ENCODE data around the gene MYOM3. TPM values are rescaled to one million over a fixed set of nuclear protein-coding genes. Genes with fewer than 3 reads are reported as not detected.

Gene MYOM3
- polyA plus RNA-seq, 2 of the 4 experiments (the other 2 are of a cell fraction), result 2.6 to 8.5 TPM

DNA sequence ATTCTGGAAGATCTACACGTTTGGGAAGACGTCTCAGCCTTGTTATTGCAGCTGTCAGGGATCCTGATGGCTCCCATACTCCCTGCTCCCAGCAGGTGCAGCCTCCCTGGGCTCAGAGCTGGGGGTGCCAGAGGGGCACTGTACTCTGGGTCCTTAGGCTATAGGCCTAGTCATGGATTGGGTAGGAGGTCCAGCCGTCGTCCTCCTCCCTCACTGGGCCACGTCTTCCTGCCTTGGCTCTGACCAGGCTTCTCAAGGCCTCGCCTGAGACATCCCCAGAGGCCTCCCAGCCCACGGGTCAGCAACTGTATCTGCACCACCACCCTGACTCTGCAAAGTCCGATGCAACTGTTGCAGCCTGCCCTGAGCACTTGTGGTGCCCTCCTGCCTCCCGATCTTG lies 18.2 kb downstream of the MYOM3 start:
- FAIRE-seq (no peak), DNase-seq (ENCODE audit: low read depth in 1 of 2, low spot score in 1 of 2) (no peak), ATAC-seq (no peak)
- H3K4me3 ChIP-seq, result no peak overlapping the region
- H3K9me3 ChIP-seq, result no peaks in the 10 kb centered on the region
- H3K27ac ChIP-seq, result no peak overlapping the region
- TF ChIP-seq SREBF2 (IDR thresholded peaks at IDR 0.05), result no peak
- TF ChIP-seq, protein P1, sequence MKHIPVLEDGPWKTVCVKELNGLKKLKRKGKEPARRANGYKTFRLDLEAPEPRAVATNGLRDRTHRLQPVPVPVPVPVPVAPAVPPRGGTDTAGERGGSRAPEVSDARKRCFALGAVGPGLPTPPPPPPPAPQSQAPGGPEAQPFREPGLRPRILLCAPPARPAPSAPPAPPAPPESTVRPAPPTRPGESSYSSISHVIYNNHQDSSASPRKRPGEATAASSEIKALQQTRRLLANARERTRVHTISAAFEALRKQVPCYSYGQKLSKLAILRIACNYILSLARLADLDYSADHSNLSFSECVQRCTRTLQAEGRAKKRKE (CRISPR knock-in tag; IDR thresholded peaks at IDR 0.05; ENCODE audit: low read depth), result no peak
- H3K4me1 ChIP-seq, result no peaks in the 10 kb centered on the region
- H3K4me2 ChIP-seq, result no peak overlapping the region
- 73% methylated on average over 7 of the region's 9 CpGs for WGBS (ENCODE audit: missing lambda C conversion rate)
- POLR2A ChIA-PET, result no interaction called here
- CTCF ChIA-PET, result interaction anchor here (0.6 kb wide), 1 partner anchor 9 kb away, joined by 4 read pairs; no protein-coding TSS in a partner anchor

DNA sequence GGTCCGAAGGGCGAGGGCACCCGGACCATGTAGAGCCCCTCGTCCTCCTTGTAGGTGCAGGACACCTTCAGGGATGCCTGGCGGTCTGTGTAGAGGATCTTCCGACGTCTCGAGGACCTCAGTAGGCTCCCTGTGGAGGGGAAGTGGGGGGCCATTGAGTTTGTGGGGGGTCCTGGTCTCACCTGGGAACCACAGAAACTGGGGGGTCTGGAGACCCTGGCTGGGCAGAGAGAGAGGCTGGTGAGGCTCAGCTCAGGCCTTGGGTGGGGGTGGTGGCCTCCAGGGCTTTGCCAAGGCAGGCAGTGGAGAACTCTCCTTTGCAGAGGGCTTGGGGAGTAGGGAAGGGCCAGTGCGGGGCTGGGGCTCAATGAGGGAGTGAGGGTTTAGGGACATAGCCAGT lies 19.0 kb downstream of the MYOM3 start:
- 92% methylated on average over 2 of the region's 9 CpGs for WGBS (ENCODE audit: missing lambda C conversion rate)
- ATAC-seq, result no peak
- H3K4me1 ChIP-seq, result no peaks in the 10 kb centered on the region
- DNase-seq (ENCODE audit: low read depth in 1 of 2, low spot score in 1 of 2), result no peak
- CTCF ChIA-PET, result interaction anchor here (0.6 kb wide), 1 partner anchor 8 kb away, joined by 4 read pairs; no protein-coding TSS in a partner anchor
- H3K4me2 ChIP-seq, result no peak overlapping the region
- no peak overlapping the region for H3K4me3 ChIP-seq
- no peak overlapping the region for H3K27ac ChIP-seq
- H3K9me3 ChIP-seq, result no peaks in the 10 kb centered on the region
- POLR2A ChIA-PET, result no interaction called here
- FAIRE-seq, result no peak
- TF ChIP-seq TFCP2L1 (CRISPR knock-in tag; IDR thresholded peaks at IDR 0.05) (no peak), BHLHE40 (IDR thresholded peaks at IDR 0.05; ENCODE audit: low read depth, low read length) (no peak), RAD21 (conservative IDR thresholded peaks at IDR 0.05 in 1 of 2, IDR thresholded peaks at IDR 0.05 in 1 of 2) (no peak), EP300 (IDR thresholded peaks at IDR 0.05) (no peak), RCOR1 (IDR thresholded peaks at IDR 0.05; ENCODE audit: low read depth, low read length) (no peak), EHMT2 (IDR thresholded peaks at IDR 0.05; ENCODE audit: low read depth) (no peak), JUNB (IDR thresholded peaks at IDR 0.05) (no peak), MAFK (IDR thresholded peaks at IDR 0.05; ENCODE audit: partially characterized antibody) (no peak), MAZ (IDR thresholded peaks at IDR 0.05; ENCODE audit: borderline replicate concordance, low read depth, low read length) (no peak), CBX2 (IDR thresholded peaks at IDR 0.05; ENCODE audit: borderline replicate concordance, low read depth) (no peak), HDAC2 (IDR thresholded peaks at IDR 0.05) (no peak), ZSCAN20 (CRISPR knock-in tag; IDR thresholded peaks at IDR 0.05) (no peak), POLR2A (IDR thresholded peaks at IDR 0.05; ENCODE audit: low read length) (no peak)
- TF ChIP-seq, protein P2, sequence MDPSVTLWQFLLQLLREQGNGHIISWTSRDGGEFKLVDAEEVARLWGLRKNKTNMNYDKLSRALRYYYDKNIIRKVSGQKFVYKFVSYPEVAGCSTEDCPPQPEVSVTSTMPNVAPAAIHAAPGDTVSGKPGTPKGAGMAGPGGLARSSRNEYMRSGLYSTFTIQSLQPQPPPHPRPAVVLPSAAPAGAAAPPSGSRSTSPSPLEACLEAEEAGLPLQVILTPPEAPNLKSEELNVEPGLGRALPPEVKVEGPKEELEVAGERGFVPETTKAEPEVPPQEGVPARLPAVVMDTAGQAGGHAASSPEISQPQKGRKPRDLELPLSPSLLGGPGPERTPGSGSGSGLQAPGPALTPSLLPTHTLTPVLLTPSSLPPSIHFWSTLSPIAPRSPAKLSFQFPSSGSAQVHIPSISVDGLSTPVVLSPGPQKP (IDR thresholded peaks at IDR 0.05; ENCODE audit: low read depth, low read length), result no peak
- TF ChIP-seq, protein P3, sequence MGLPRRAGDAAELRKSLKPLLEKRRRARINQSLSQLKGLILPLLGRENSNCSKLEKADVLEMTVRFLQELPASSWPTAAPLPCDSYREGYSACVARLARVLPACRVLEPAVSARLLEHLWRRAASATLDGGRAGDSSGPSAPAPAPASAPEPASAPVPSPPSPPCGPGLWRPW (IDR thresholded peaks at IDR 0.05), result no peak
- TF ChIP-seq, protein P4, sequence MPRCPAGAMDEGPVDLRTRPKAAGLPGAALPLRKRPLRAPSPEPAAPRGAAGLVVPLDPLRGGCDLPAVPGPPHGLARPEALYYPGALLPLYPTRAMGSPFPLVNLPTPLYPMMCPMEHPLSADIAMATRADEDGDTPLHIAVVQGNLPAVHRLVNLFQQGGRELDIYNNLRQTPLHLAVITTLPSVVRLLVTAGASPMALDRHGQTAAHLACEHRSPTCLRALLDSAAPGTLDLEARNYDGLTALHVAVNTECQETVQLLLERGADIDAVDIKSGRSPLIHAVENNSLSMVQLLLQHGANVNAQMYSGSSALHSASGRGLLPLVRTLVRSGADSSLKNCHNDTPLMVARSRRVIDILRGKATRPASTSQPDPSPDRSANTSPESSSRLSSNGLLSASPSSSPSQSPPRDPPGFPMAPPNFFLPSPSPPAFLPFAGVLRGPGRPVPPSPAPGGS (IDR thresholded peaks at IDR 0.05), result no peak
- TF ChIP-seq, protein P5, sequence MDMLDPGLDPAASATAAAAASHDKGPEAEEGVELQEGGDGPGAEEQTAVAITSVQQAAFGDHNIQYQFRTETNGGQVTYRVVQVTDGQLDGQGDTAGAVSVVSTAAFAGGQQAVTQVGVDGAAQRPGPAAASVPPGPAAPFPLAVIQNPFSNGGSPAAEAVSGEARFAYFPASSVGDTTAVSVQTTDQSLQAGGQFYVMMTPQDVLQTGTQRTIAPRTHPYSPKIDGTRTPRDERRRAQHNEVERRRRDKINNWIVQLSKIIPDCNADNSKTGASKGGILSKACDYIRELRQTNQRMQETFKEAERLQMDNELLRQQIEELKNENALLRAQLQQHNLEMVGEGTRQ (IDR thresholded peaks at IDR 0.05), result no peak
- TF ChIP-seq, protein P6, sequence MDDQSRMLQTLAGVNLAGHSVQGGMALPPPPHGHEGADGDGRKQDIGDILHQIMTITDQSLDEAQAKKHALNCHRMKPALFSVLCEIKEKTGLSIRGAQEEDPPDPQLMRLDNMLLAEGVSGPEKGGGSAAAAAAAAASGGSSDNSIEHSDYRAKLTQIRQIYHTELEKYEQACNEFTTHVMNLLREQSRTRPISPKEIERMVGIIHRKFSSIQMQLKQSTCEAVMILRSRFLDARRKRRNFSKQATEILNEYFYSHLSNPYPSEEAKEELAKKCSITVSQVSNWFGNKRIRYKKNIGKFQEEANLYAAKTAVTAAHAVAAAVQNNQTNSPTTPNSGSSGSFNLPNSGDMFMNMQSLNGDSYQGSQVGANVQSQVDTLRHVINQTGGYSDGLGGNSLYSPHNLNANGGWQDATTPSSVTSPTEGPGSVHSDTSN (IDR thresholded peaks at IDR 0.05), result no peak
- TF ChIP-seq, protein P7, sequence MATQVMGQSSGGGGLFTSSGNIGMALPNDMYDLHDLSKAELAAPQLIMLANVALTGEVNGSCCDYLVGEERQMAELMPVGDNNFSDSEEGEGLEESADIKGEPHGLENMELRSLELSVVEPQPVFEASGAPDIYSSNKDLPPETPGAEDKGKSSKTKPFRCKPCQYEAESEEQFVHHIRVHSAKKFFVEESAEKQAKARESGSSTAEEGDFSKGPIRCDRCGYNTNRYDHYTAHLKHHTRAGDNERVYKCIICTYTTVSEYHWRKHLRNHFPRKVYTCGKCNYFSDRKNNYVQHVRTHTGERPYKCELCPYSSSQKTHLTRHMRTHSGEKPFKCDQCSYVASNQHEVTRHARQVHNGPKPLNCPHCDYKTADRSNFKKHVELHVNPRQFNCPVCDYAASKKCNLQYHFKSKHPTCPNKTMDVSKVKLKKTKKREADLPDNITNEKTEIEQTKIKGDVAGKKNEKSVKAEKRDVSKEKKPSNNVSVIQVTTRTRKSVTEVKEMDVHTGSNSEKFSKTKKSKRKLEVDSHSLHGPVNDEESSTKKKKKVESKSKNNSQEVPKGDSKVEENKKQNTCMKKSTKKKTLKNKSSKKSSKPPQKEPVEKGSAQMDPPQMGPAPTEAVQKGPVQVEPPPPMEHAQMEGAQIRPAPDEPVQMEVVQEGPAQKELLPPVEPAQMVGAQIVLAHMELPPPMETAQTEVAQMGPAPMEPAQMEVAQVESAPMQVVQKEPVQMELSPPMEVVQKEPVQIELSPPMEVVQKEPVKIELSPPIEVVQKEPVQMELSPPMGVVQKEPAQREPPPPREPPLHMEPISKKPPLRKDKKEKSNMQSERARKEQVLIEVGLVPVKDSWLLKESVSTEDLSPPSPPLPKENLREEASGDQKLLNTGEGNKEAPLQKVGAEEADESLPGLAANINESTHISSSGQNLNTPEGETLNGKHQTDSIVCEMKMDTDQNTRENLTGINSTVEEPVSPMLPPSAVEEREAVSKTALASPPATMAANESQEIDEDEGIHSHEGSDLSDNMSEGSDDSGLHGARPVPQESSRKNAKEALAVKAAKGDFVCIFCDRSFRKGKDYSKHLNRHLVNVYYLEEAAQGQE (IDR thresholded peaks at IDR 0.05), result no peak

All from A549 (cell line).